ENCODE data around the gene FAF1. TPM values are rescaled to one million over a fixed set of nuclear protein-coding genes. Genes with fewer than 3 reads are reported as not detected.

Gene FAF1
- total RNA-seq, 4 donors from 2014 or later: 25.1 to 74.6 (median 37.2) TPM

- Histone ChIP-seq H3K27me3 (no peaks in the 10 kb centered on the region), H3K36me3 (peaks cover 0 to under 1% (median 0%) of the 10 kb centered on the region in 4 donors), H3K9me3 (no peaks in the 10 kb centered on the region), H3K27ac (no peak overlapping the region), H3K4me3 (no peak overlapping the region), H3K4me1 (peaks cover 0 to 7% (median 0%) of the 10 kb centered on the region in 4 donors)
- intact Hi-C loops (cut with DNase I; ENCODE audit: low total_unique reads) (no loop called here), in situ Hi-C loops (cut with MboI; ENCODE audit: low pct_ligation_motif_present in 1 of 4, low pct_unique_long_range_greater_than_20kb in 1 of 4, low sequenced_read_pairs in 3 of 4) (no loop called here)
- DNase-seq: no peak
- WGBS, 2 donors (ENCODE audit: low coverage in 1 of 2): 88 to 90% methylated on average over 2 of the region's 2 CpGs
- TF ChIP-seq POLR2A (IDR thresholded peaks at IDR 0.05) (no peak), CTCF (IDR thresholded peaks at IDR 0.05) (no peak), EP300 (IDR thresholded peaks at IDR 0.05; ENCODE audit: low read depth) (no peak), POLR2AphosphoS5 (IDR thresholded peaks at IDR 0.05) (no peak)
Observed at GRCh38 chr1:50693829-50694228, 266.2 kb downstream of the FAF1 start.

GRCh38 chr1:50684185-50684584 lies 275.9 kb downstream of the FAF1 start:
- Histone ChIP-seq H3K9me3 (no peaks in the 10 kb centered on the region), H3K4me3 (no peak overlapping the region), H3K36me3 (peaks cover 0 to 9% (median 0%) of the 10 kb centered on the region in 4 donors), H3K4me1 (no peaks in the 10 kb centered on the region), H3K27me3 (no peaks in the 10 kb centered on the region), H3K27ac (no peak overlapping the region)
- WGBS, 2 donors (ENCODE audit: low coverage in 1 of 2): 92 to 100% methylated on average over 1 to 3 of the region's 3 CpGs
- TF ChIP-seq POLR2A (IDR thresholded peaks at IDR 0.05) (no peak), POLR2AphosphoS5 (IDR thresholded peaks at IDR 0.05) (no peak), CTCF (IDR thresholded peaks at IDR 0.05) (no peak), EP300 (IDR thresholded peaks at IDR 0.05; ENCODE audit: low read depth) (no peak)
- DNase-seq: no peak
- intact Hi-C loops (cut with DNase I; ENCODE audit: low total_unique reads): no loop called here
- in situ Hi-C loops (cut with MboI; ENCODE audit: low pct_ligation_motif_present in 1 of 4, low pct_unique_long_range_greater_than_20kb in 1 of 4, low sequenced_read_pairs in 3 of 4): no loop called here

GRCh38 chr1:50681931-50682330 lies 278.1 kb downstream of the FAF1 start:
- in situ Hi-C loops (cut with MboI; ENCODE audit: low pct_ligation_motif_present in 1 of 4, low pct_unique_long_range_greater_than_20kb in 1 of 4, low sequenced_read_pairs in 3 of 4) (no loop called here), intact Hi-C loops (cut with DNase I; ENCODE audit: low total_unique reads) (no loop called here)
- no peak for DNase-seq
- 96% methylated on average over 3 of the region's 3 CpGs; no CpG with 5 or more reads in 1 of the 2 donors for WGBS, 2 donors (ENCODE audit: low coverage in 1 of 2)
- Histone ChIP-seq H3K9me3 (no peaks in the 10 kb centered on the region), H3K27ac (no peak overlapping the region), H3K36me3 (no peaks in the 10 kb centered on the region), H3K4me3 (no peak overlapping the region), H3K4me1 (no peaks in the 10 kb centered on the region), H3K27me3 (no peaks in the 10 kb centered on the region)
- TF ChIP-seq POLR2AphosphoS5 (IDR thresholded peaks at IDR 0.05) (no peak), CTCF (IDR thresholded peaks at IDR 0.05) (no peak), EP300 (IDR thresholded peaks at IDR 0.05; ENCODE audit: low read depth) (no peak), POLR2A (IDR thresholded peaks at IDR 0.05) (no peak)

GRCh38 chr1:50667710-50668356 lies 292.2 kb downstream of the FAF1 start:
- in situ Hi-C loops (cut with MboI; ENCODE audit: low pct_ligation_motif_present in 1 of 4, low pct_unique_long_range_greater_than_20kb in 1 of 4, low sequenced_read_pairs in 3 of 4) (no loop called here), intact Hi-C loops (cut with DNase I; ENCODE audit: low total_unique reads) (no loop called here)
- Histone ChIP-seq H3K4me1 (peaks cover 4 to 21% (median 14%) of the 10 kb centered on the region in 4 donors), H3K4me3 (no peak overlapping the region), H3K27me3 (no peaks in the 10 kb centered on the region), H3K36me3 (no peaks in the 10 kb centered on the region), H3K9me3 (no peaks in the 10 kb centered on the region), H3K27ac (no peak overlapping the region)
- DNase-seq: no peak
- WGBS, 2 donors (ENCODE audit: low coverage in 1 of 2): 65 to 66% methylated on average over 4 of the region's 4 CpGs
- TF ChIP-seq CTCF (IDR thresholded peaks at IDR 0.05): no peak
- TF ChIP-seq EP300 (IDR thresholded peaks at IDR 0.05; ENCODE audit: low read depth): no peak
- no peak for TF ChIP-seq POLR2A (IDR thresholded peaks at IDR 0.05)

All from transverse colon (tissue), 4 donors.